ENCODE measurements around the gene LGMN. TPM values are rescaled to one million over a fixed set of nuclear protein-coding genes. Genes with fewer than 3 reads are reported as not detected.

The LGMN gene
- total RNA-seq, 1 experiment from 2014 or later: 20.0 TPM

DNA sequence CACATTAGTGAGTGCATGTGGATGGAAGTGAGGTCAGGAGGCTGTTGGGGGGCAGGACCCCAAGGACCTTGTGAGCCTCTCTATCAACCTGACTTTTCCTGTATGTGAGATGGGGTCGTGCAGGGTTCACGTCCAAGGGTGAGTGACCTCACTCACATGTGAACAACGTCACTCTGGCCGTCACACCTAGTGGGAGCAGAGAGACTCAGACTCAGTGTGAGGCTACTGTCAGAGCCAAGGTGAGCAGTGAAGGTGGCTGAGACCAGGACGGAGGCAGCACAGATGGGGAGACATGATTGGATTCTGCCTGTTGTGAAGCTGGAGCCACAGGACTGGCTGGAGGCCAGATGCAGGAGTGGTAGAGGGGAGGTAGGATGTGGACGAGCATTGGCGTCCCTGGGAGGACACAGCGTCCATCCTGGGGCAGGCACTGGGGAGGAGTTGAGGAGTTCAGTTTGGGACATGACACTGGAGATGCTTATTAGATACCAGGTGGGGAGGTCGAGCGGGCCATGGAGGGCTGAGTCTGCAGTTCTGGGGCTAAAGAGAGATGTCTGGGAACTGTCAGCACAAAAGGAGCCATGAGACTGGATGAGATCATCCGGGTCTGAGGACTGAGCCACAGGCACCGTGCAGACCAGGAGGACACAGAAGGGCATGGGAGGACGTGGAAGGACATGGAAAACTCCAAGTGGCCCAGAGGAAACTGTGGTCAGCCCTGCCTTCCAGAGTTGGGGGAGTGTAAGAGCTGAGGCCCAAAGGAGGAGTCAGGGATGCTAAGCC, 92.8 kb downstream of the LGMN start:
- Mint-ChIP-seq H3K27me3 (ENCODE audit: insufficient read depth, unreplicated experiment) (no peaks in the 10 kb centered on the region), H3K4me3 (ENCODE audit: unreplicated experiment) (no peak overlapping the region), H3K4me1 (ENCODE audit: insufficient read depth, unreplicated experiment) (peaks cover 3% of the 10 kb centered on the region), H3K9me3 (ENCODE audit: unreplicated experiment) (no peaks in the 10 kb centered on the region), H3K27ac (ENCODE audit: low read depth, unreplicated experiment) (no peak overlapping the region), H3K36me3 (ENCODE audit: insufficient read depth, unreplicated experiment) (no peaks in the 10 kb centered on the region)
- no peak for DNase-seq (ENCODE audit: unreplicated experiment)
- ChIA-PET POLR2A (no interaction called here), CTCF (interaction anchor here (0.5 kb wide), 1 partner anchor 393 kb away, joined by 3 read pairs; no protein-coding TSS in a partner anchor)
- intact Hi-C loops (cut with micrococcal nuclease): no loop called here
- BruUV-seq (replicated peaks): no TSS peak
- TF ChIP-seq, protein P1, sequence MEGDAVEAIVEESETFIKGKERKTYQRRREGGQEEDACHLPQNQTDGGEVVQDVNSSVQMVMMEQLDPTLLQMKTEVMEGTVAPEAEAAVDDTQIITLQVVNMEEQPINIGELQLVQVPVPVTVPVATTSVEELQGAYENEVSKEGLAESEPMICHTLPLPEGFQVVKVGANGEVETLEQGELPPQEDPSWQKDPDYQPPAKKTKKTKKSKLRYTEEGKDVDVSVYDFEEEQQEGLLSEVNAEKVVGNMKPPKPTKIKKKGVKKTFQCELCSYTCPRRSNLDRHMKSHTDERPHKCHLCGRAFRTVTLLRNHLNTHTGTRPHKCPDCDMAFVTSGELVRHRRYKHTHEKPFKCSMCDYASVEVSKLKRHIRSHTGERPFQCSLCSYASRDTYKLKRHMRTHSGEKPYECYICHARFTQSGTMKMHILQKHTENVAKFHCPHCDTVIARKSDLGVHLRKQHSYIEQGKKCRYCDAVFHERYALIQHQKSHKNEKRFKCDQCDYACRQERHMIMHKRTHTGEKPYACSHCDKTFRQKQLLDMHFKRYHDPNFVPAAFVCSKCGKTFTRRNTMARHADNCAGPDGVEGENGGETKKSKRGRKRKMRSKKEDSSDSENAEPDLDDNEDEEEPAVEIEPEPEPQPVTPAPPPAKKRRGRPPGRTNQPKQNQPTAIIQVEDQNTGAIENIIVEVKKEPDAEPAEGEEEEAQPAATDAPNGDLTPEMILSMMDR (IDR thresholded peaks at IDR 0.05; ENCODE audit: unreplicated experiment): no peak

DNA sequence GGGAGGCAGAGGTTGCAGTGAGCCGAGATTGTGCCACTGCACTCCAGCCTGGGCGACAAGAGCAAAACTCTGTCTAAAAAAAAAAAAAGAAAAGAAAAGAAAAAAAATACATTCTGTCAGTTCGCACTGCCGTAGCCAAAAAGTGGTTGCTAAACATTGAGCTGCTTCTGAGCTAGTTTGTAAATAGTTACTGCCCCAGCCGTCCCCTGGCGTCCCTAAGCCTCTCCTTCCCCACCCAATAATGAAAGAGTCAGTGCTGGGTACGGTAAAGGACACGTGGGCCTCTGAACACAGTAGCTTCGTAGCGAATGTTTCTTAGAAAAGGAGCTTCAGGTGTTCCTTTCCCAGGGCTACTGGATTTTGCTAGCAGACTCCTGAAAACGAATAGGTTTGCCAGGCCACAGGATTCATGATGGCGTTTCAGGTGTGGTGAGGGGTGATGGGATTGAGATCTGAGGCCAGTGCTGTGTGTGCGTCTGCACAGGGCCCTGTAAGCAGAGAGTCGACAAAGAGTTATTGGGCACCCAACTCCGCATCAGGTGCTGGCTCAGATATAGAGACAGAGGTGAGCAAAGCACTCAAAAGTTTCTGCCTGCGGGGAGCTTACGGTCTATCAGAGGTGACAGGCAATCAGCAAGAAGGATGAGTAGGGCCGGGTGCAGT, 94.1 kb downstream of the LGMN start:
- peaks cover 3% of the 10 kb centered on the region for H3K36me3 Mint-ChIP-seq (ENCODE audit: insufficient read depth, unreplicated experiment)
- POLR2A ChIA-PET: no interaction called here
- H3K9me3 Mint-ChIP-seq (ENCODE audit: unreplicated experiment): no peaks in the 10 kb centered on the region
- no peaks in the 10 kb centered on the region for H3K27me3 Mint-ChIP-seq (ENCODE audit: insufficient read depth, unreplicated experiment)
- no peak overlapping the region for H3K4me3 Mint-ChIP-seq (ENCODE audit: unreplicated experiment)
- BruUV-seq (replicated peaks): no TSS peak
- CTCF ChIA-PET: interaction anchor here (0.6 kb wide), 2 partner anchors 45 to 144 kb away, joined by 3 read pairs; no protein-coding TSS in a partner anchor
- TF ChIP-seq, protein P1 (IDR thresholded peaks at IDR 0.05; ENCODE audit: unreplicated experiment): no peak
- peaks cover 12% of the 10 kb centered on the region for H3K4me1 Mint-ChIP-seq (ENCODE audit: insufficient read depth, unreplicated experiment)
- DNase-seq (ENCODE audit: unreplicated experiment): no peak
- H3K27ac Mint-ChIP-seq (ENCODE audit: low read depth, unreplicated experiment): no peak overlapping the region
- intact Hi-C loops (cut with micrococcal nuclease): no loop called here

Other genes starting within 250 kb of the LGMN start
- gene RIN3, start 234.8 kb downstream of the LGMN start, total RNA-seq (2022): 14.2 and 19.3 TPM in 2 replicates
- 60.6 and 64.8 TPM in 2 replicates for gene GOLGA5, start 45.7 kb upstream of the LGMN start, total RNA-seq (2022)
- gene CHGA, start 174.5 kb upstream of the LGMN start, total RNA-seq (2022): 0.35 TPM in 1 of 2 replicates, not detected in the other